HG03354 (cell line): ENCODE results near the gene CEP350.
"Not testable (repeated sequence)": the region's sequence is repeated elsewhere in the genome, so short reads cannot be mapped to it uniquely, and the experiment has no call there.

Experiments
- ATAC-seq: cut with Tn5 transposase; IDR thresholded peaks from one replicate; pipeline ENCODE4 v1.9.1; 2021; ENCODE audit warnings: mild to moderate bottlenecking; ENCODE audit not compliant: unreplicated experiment, poor library complexity, severe bottlenecking

CEP350 gene

DNA sequence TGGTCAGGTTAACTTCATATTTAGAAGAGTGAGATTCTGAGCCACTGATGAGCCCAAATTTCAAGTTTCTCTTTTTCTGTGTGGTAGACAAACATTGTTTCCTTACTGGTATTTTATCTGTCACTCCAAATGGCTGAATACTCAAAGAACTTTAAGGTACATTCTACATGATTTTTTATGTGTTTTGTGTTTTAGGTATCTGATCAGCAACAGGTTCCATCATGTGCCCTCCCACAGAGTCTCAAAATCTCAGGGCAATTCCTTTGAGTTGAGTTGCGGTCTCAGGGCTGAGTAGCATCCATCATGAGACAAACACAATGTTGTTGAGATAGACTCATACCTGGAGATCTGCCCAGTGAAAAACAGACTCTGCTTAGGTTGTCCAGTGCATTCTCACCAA lies 14.7 kb upstream of the CEP350 start:
- no peak for ATAC-seq

DNA sequence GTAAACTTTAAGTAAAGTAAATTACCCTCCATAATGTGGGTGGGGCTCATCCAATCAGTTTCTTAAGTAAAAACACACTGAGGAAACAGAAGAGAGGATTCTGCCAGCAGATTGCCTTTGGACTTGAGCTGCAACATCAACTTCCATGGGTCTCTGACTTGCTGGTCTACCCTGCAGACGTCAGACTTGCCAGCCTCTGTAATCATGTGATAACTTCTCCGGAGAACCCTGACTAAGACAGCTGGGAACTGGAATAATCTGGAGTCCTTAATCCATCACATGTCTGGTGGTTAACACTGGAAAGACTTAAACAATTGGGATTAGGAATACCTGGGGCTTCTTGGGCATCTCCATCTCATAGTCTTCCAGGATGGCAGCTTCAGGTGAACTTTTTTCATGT lies 13.2 kb upstream of the CEP350 start:
- ATAC-seq, result no peak

DNA sequence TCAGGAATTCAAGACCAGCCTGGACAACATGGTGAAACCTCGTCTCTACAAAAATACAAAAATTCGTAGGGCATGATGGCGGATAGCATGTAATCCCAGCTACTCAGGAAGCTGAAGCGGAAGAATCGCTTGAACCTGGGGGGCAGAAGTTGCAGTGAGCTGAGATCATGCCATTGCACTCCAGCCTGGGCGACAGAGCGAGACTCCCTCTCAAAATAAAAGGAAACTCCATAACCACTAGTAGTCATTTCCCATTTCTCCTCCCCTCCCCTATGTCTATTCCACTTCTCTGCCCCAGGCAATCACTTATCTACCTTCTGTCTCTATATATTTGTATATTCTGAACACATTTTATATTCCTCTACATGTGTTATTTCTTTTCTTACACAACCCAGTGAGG lies 4.0 kb upstream of the CEP350 start:
- ATAC-seq, result no peak

DNA sequence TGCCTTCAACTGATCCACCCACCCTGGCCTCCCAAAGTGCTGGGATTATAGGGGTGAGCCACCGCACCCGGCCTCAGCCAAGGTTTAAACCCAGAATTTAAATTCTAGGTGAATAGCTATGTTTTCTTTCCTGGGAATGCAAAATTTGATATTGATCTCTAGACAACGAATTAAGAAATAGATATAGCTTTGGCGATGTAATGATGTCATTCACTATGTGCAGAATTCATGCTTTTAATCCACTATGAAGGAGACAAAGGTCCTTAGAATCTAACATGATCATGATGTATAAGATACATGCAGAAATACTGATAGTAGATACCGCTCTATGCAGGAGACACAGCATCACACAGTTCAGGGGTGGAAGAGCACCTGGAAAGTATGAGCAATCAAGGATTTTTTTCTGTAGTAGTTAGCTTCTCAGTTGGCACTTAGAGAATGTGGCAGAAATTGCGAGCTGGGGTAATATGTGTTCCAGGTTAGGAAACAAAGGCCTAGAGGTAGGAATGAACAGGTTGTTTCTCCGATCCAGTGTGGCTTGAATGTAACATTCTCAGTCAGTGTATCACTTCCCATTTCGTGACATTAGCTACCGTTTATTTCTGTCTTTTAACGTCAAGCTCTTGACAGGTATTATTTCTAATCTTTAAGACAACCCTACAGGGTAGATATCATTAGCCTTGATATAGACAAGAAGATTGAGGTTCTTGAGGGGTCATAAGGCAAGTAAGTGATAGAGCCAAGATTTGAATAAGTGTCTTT lies 3.0 kb upstream of the CEP350 start:
- no peak for ATAC-seq

DNA sequence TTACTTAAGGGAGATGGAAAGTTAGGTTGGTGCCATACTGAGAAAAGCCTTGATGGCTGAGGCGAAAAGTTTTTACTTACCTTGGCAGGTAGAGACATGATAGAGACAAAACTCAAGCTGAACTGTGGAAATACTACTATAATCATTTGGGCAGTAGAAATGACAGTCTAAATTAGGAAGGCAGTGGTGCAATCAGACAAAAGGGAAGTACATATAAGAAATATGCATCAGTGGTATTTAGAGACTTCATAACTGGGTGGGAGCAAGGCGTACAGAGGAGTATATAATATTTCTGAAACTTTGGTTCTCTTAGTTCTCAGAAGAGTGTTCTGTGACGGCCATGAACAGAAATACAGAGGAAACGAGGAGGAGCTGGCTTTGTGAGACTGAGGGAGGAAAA lies 2.4 kb upstream of the CEP350 start:
- ATAC-seq, result no peak

DNA sequence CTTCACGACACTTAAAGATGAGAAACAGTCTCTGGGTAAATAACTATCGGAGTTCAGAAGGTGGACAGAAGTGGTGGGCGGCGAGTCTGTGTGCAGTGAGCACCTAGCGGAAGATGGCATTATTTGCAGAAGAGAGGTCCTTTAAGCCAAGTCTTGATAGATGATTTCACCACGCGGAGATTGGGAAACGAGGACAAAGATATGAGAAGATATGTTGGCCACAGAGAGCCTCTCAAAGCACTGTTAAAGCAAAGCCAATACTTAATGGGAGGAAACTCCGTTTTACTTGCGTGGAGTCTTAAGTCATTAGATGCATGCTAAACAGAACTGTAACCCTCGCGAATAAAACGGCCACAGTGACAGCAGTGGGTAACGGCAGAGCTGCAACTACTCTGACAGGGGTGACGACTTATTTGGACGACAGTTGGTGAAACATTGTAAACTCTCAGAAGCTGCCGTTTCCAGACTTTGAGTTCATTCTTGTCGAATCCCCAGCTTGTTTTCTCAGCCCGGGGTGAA lies 577 bp upstream of the CEP350 start:
- peak; percentile 37 for ATAC-seq

DNA sequence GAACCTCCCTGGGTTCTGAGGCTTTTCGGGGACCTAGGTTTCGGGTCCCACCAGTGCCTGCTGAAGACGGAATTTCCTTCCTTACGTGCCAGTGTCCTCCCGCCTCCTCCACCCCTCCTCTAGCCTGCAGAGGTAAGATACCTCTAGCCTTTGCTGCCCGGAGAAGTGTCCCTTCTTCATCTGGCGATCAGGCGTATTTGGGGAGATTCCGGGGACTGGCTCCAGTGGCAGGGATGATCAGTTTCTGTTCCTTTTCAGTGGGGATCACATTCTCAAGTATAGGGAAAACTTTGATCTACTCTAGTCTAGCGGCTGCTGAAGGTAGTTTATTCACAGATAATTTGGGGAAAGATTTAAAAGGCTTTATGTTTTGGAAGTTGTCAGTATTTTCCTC lies 674 bp downstream of the CEP350 start:
- ATAC-seq, result no peak

DNA sequence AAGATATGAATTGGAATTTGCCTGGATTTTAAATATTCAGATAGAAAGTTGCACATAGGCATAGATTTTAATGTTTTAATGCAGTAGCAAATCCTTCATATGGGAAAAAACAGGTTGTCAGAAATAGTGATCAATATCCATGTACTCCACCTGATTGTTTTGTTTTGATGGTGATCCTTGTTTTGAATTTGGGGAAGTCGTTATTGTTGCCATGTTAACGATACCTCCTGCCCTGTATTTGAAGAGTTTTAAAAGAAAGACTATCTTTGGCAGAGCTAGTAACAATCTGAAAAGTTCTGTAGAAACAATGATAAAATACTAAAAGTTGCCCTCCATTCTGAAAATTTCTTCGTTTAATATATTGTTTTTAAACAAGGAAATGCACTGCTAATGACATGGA lies 1.1 kb downstream of the CEP350 start:
- no peak for ATAC-seq

DNA sequence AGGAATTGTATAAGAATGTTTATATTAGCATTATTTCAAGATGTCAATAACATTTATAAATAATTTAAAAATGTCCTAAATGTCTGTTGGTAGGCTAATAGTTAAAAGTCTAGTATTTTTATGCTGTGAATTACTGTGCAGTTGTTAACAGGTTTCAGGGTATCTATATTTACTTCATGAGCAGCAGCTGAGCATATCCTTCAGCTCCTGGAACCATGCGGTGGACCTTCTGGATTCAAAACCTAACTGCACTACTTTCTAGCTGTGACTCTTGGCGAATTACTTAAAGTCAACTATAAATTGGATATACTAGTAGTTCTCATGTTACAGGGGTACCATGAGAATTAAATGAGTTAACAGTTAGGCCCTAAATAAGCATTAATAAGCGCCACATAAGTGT lies 3.7 kb downstream of the CEP350 start:
- no peak for ATAC-seq

DNA sequence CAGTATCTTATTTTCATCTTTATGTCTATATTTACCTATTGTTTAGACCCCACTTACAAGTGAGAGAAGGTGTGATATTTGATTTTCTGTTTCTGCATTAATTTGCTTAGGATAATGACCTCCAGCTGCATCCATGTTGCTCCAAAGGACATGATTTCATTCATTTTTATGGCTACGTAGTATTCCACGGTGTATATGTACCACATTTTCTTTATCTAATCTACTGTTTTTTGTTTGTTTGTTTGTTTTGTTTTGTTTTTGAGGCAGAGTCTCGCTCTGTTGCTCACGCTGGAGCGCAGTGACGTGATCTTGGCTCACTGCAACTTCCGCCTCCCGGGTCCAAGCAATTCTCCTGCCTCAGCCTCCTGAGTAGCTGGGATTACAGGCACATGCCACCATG lies 7.6 kb downstream of the CEP350 start:
- not testable (repeated sequence) for ATAC-seq

DNA sequence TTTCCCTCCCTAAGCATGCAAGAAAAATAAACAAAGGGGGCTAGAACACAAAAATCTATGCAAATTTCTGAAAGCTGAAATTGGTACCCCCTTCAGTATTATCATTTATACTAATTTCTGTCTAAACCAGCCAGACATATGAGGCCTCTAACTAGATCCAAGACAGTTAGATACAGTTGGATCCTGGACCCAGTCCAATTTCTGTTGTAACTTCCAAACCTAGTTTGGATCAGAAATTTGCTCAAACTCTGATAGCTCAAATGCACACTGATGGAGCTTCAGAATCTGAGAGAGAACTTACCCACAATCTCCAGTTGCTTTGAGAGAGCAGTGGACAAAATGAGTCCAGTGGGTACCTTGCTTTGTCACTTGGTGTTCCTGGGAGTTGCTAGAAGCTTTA lies 11.9 kb downstream of the CEP350 start:
- ATAC-seq, result no peak

DNA sequence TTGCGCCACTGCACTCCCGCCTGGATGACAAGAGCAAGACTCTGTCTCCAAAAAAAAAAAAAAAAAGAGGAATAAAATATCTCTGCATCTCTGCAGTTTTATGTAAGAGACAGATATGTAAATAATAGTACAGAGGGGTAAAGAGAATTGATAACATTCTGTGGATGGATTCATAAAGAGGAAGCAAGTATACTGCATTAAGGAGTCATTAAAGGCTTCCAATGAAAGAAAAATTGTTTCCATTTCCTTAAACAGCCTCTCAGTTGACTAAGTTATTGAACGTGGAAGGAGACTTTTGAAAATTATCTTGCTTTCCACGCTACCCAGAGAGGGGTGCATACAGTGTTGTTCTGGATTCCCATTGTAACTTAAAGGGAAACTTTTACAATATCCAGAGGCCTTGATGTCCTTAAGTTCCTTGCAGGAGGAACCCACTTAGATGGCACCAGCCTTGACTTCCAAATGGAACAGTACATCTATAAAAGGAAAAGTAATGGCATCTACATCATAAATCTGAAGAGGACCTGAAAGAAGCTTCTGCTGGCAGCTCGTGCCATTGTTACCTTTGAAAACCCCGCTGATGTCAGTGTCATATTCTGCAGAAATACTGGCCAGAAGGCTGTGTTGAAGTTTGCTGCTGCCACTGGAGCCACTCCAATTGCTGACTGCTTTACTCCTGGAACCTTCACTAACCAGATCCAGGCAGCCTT lies 13.8 kb downstream of the CEP350 start:
- ATAC-seq, result no peak

DNA sequence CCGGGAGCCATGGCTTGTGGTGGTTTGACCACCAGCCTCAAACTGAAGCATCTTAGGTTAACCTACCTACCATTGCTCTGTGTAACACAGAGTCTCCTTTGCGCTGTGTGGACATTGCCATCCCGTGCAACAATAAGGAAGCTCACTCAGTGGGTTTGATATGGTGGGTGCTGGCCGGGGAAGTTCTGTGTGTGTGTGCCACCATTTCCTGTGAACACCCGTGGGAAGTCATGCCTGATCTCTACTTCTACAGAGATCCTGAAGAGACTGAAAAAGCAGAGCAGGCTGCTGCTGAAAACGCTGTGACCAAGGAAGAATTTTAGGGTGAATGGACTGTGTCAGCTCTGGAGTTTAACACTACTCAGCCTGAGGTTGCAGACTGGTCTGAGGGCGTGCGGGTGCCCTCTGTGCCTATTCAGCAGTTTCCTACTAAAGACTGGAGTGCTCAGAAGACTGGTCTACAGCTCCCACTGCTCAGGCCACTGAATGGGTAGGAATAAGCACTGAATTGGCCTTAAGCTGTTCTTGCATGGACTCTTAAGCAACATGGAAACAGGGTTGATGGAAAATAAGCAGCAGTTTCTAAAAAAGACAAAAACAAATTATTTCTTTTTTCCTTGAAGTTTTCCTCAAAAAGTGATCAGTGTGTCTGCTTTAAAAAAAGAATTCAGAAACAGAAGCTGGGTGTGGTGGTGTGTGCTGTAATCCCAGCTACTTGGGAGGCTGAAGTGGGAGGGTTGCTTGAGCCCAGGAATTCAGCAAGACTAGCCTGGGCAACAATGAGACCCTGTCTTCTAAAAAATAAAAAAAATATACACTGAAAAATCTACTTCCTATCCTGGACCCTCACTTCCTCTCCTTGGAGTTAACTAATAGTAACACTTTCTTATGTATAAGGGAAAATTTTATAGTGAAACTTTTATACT lies 14.6 kb downstream of the CEP350 start:
- no peak for ATAC-seq

DNA sequence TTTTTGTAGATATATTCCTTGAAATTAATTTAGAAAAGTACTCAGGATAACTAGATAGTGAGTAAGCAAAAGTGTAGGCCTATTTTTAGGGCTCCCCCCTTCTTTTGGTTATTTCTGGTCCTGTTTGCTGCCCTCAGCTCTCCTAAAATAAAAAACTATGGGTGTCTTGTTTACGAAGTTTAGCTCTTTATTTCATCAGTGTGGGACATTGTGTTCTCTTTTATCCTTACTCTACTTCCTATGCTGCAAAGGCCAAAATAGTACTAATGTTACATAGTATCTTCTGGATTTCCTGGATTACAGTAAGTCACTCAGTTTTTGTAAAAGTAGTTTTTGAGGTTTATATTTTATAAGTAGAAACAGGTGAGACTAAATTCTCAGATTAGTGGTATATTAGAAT lies 15.4 kb downstream of the CEP350 start:
- ATAC-seq, result no peak

DNA sequence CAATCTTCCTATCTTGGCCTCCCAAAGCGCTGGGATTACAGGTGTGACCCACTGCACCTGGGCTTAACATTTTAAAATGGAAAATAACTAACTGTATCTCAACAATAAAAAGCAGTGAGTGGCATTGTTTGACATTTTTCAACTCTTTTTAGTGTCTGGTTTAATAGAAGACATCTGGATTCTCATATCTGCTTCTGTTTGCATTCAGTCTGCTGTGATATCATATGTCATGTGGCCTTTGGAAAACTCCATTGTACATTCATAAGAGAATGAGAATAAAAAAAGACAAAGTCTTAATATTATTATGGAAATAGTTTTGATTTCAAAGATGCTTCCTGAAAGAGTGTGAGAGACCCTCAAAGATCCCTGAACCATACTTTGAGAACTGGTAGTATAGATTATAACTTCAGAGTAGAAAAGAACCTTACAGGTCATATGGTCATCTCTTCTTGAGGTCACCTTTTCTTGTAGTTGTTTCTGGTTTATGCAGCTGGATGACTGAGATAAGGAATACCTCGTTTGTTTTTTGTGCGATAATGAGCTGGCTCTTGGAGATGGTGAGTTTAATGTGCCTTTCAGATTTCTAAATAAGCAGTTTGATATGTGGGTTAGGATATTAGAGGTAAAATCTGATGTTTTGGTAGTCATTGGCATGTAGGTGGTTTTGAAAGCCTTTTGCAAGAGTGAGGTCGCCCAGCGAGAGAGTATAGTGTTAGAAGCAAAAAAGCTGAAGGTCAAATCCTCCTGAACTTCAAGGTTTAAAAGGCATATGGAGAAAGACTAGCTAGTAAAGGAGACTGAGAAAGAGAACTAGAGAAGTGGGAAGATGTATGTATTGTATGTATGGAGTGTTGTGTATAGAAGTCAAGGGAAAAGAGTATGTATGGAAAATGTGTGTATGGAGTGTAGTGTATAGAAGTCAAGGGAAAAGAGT lies 17.2 kb downstream of the CEP350 start:
- ATAC-seq, result no peak

DNA sequence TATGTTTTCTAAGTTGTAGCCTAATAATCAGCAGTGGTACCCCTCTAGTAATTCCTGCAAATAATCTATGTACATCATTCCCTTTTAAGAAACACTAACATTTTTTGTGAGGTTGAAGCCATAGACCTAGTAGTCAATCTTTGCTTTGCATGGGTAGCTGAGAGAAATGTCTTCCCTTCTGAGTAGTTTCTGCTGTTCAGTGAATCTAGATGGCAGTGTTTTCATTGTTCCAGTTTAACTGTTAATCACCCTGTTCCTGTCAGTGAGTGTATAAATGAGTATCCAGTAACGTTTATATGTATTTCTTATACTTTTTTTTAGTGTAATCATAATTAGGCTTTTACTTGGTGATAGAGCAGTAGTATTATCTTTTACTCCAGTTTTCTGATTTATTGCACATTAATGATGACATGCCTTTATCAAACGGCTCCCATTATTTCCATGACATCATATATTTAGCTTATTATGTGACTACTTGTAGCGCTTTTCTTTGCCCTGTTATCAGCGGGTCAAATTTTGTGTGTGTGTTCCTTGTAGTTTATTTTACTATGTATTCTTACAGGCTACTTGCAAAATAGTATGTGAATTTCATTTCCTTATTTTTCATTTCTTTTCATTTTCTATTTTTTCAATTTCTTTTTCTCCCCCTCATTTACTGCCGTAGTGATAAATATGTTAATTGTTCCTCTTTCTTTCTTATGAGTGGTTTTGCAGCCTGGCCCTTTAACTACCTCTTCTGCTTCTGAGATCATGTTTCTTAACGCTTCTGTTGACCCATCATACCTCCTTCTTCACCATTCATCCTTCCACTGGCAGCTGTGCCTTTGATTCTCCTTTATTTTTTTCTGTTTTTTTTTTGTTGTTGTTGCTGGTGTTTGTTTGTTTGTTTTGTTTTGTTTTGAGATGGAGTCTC lies 18.8 kb downstream of the CEP350 start:
- ATAC-seq, result no peak

DNA sequence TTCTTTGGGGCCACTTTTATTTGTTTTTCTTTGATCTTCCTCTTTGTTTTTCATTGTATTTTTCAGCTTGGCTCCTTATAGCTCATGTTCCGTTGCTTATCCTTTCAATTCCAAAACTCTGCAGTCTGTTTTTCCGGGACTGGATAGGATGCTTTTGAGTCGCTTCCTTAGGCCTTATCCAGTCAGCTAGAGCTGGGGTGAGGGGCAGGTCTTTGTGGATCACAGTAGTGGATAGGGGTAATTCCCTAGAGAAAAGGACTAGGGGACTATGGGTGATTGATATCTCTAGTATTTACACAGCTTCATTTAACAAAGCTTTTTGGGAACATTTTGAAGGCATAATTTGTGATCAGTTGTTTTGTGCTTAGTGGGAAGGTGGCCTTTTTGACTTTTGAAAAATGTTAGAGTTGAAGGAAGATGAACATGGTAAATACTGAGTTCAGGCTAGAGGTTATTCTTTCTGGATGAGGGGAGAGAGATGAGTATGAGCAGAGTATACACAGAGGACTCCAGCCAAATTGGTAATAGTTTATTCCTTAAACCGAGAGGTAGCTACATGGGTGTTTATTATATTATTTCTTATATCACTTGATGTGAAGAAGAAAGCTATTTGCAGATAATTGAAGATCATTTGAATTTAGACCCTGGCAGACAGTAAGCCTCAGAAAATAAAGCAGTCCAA lies 22.5 kb downstream of the CEP350 start:
- no peak for ATAC-seq
